Trophoblast cell (in vitro differentiated cells and primary cell): ENCODE data around the gene CFAP69.

ENCODE experiments used
- DNase-seq, 2 donors: peaks; one replicate each; pipeline ENCODE4 v3.0.0-alpha.2; 2016
- H2AFZ ChIP-seq: 2 replicates; pipeline ENCODE4 v1.6.1; 2013; ENCODE audit warnings: low read length, moderate library complexity, mild to moderate bottlenecking; ENCODE audit not compliant: insufficient read depth, poor library complexity
- H2AK5ac ChIP-seq: 2 replicates; pipeline ENCODE4 v1.6.1; 2013; ENCODE audit warnings: mild to moderate bottlenecking, low read length
- H2BK120ac ChIP-seq: 2 replicates; pipeline ENCODE4 v1.6.1; 2013; ENCODE audit warnings: low read length, mild to moderate bottlenecking, moderate library complexity; ENCODE audit not compliant: insufficient read depth, poor library complexity
- H2BK12ac ChIP-seq: 2 replicates; pipeline ENCODE4 v1.6.1; 2013; ENCODE audit warnings: mild to moderate bottlenecking, low read length, moderate library complexity
- H2BK5ac ChIP-seq: 2 replicates; pipeline ENCODE4 v1.6.1; 2013; ENCODE audit warnings: low read length, low read depth, moderate library complexity, mild to moderate bottlenecking; ENCODE audit not compliant: poor library complexity
- H3K14ac ChIP-seq: 2 replicates; pipeline ENCODE4 v1.6.1; 2013; ENCODE audit warnings: mild to moderate bottlenecking, low read length
- H3K18ac ChIP-seq: 2 replicates; pipeline ENCODE4 v1.6.1; 2013; ENCODE audit warnings: mild to moderate bottlenecking, low read length
- H3K23ac ChIP-seq: 2 replicates; pipeline ENCODE4 v1.6.1; 2013; ENCODE audit warnings: low read length
- H3K27ac ChIP-seq: 2 replicates; pipeline ENCODE4 v1.5.1; 2013; ENCODE audit warnings: low read depth, mild to moderate bottlenecking, inconsistent platforms, low read length, moderate library complexity
- H3K27me3 ChIP-seq: 2 replicates; pipeline ENCODE4 v1.6.1; 2013; ENCODE audit warnings: inconsistent platforms, mild to moderate bottlenecking, low read length, moderate library complexity; ENCODE audit not compliant: insufficient read depth
- H3K36me3 ChIP-seq, 2 experiments: 1 replicate in 1 of 2; 2 replicates in 1 of 2; pipeline ENCODE4 v1.6.1; 2013; ENCODE audit warnings: low read length in 2 of 2, mild to moderate bottlenecking in 2 of 2, moderate library complexity in 1 of 2; ENCODE audit not compliant: insufficient read depth in 2 of 2, control insufficient read depth in 1 of 2
- H3K4ac ChIP-seq: 2 replicates; pipeline ENCODE4 v1.6.1; 2013; ENCODE audit warnings: low read depth, mild to moderate bottlenecking, low read length, moderate library complexity
- H3K4me1 ChIP-seq, 2 experiments: 1 replicate in 1 of 2; 2 replicates in 1 of 2; pipeline ENCODE4 v1.6.1; 2013; ENCODE audit warnings: low read length in 2 of 2, mild to moderate bottlenecking in 2 of 2, moderate library complexity in 1 of 2; ENCODE audit not compliant: insufficient read depth in 2 of 2, control insufficient read depth in 1 of 2
- H3K4me2 ChIP-seq: 2 replicates; pipeline ENCODE4 v1.6.1; 2013; ENCODE audit warnings: inconsistent platforms, mild to moderate bottlenecking, low read length, moderate library complexity
- H3K4me3 ChIP-seq: 2 replicates; pipeline ENCODE4 v1.5.1; 2013; ENCODE audit warnings: mild to moderate bottlenecking, low read depth, low read length, inconsistent platforms
- H3K79me1 ChIP-seq: one replicate; pipeline ENCODE4 v1.6.1; 2013; ENCODE audit warnings: low read length
- H3K79me2 ChIP-seq: 2 replicates; pipeline ENCODE4 v1.6.1; 2013; ENCODE audit warnings: low read length, mild to moderate bottlenecking; ENCODE audit not compliant: control insufficient read depth, insufficient read depth, poor library complexity
- H3K9ac ChIP-seq: 2 replicates; pipeline ENCODE4 v1.6.1; 2013; ENCODE audit warnings: mild to moderate bottlenecking, low read length
- H3K9me3 ChIP-seq: 2 replicates; pipeline ENCODE4 v1.6.1; 2013; ENCODE audit warnings: low read depth, mild to moderate bottlenecking, control low read depth, inconsistent platforms, low read length; ENCODE audit not compliant: insufficient read depth
- H4K12ac ChIP-seq: 2 replicates; pipeline ENCODE4 v1.6.1; 2013; ENCODE audit warnings: low read depth, mild to moderate bottlenecking, low read length, moderate library complexity
- H4K8ac ChIP-seq: 2 replicates; pipeline ENCODE4 v1.6.1; 2013; ENCODE audit warnings: low read depth, mild to moderate bottlenecking, low read length, moderate library complexity
- H4K91ac ChIP-seq: one replicate; pipeline ENCODE4 v1.6.1; 2013; ENCODE audit warnings: low read depth, mild to moderate bottlenecking, low read length, moderate library complexity
- WGBS: extraction: QIAGEN DNeasy Blood & Tissue Kit; methylation state at CpG from one replicate; pipeline ENCODE4 v1.1.7; 2013; ENCODE audit warnings: missing lambda C conversion rate; ENCODE audit not compliant: insufficient read length, insufficient coverage; ENCODE audit errors: extremely low coverage; 5-methylcytosine and 5-hydroxymethylcytosine counted together

CFAP69 gene

GRCh38 chr7:90298145-90299038 lies 53.4 kb downstream of the CFAP69 start:
- H3K79me1 ChIP-seq = no peaks in the 10 kb centered on the region
- WGBS = no CpG with 5 or more reads among the region's 5 CpGs
- no peak overlapping the region for H2AK5ac ChIP-seq
- no peaks in the 10 kb centered on the region for H3K79me2 ChIP-seq
- H4K8ac ChIP-seq = no peak overlapping the region
- H4K12ac ChIP-seq = no peak overlapping the region
- no peak overlapping the region for H3K4me3 ChIP-seq
- no peak overlapping the region for H2BK120ac ChIP-seq
- no peaks in the 10 kb centered on the region for H3K9me3 ChIP-seq
- H3K18ac ChIP-seq = no peak overlapping the region
- H2BK12ac ChIP-seq = no peak overlapping the region
- no peak overlapping the region for H4K91ac ChIP-seq
- no peak overlapping the region for H3K14ac ChIP-seq
- no peak overlapping the region for H2AFZ ChIP-seq
- H3K23ac ChIP-seq = no peak overlapping the region
- no peak overlapping the region for H2BK5ac ChIP-seq
- H3K27me3 ChIP-seq = no peaks in the 10 kb centered on the region
- H3K27ac ChIP-seq = no peak overlapping the region
- DNase-seq = peak; percentile 3 to 57
- no peak overlapping the region for H3K9ac ChIP-seq
- no peak overlapping the region for H3K4ac ChIP-seq
- no peak overlapping the region for H3K4me2 ChIP-seq
- no peaks in the 10 kb centered on the region for H3K4me1 ChIP-seq
- no peaks in the 10 kb centered on the region for H3K36me3 ChIP-seq

GRCh38 chr7:90303241-90303640 lies 58.3 kb downstream of the CFAP69 start:
- Histone ChIP-seq H4K91ac (no peak overlapping the region), H3K27me3 (no peaks in the 10 kb centered on the region), H2BK120ac (no peak overlapping the region), H3K36me3 (no peaks in the 10 kb centered on the region), H3K9me3 (no peaks in the 10 kb centered on the region), H2BK5ac (no peak overlapping the region), H4K8ac (no peak overlapping the region), H3K27ac (no peak overlapping the region), H2BK12ac (no peak overlapping the region), H3K23ac (no peak overlapping the region), H3K14ac (no peak overlapping the region), H4K12ac (no peak overlapping the region), H3K9ac (no peak overlapping the region), H3K79me1 (no peaks in the 10 kb centered on the region), H3K4me1 (no peaks in the 10 kb centered on the region), H3K79me2 (no peaks in the 10 kb centered on the region), H2AFZ (no peak overlapping the region), H3K18ac (no peak overlapping the region), H3K4ac (no peak overlapping the region), H3K4me2 (no peak overlapping the region), H3K4me3 (no peak overlapping the region), H2AK5ac (no peak overlapping the region)
- WGBS = no CpG with 5 or more reads among the region's 1 CpG
- no peak for DNase-seq

GRCh38 chr7:90309872-90310271 lies 64.9 kb downstream of the CFAP69 start:
- Histone ChIP-seq H3K79me1 (no peaks in the 10 kb centered on the region), H3K79me2 (no peaks in the 10 kb centered on the region), H4K12ac (no peak overlapping the region), H3K18ac (no peak overlapping the region), H3K4me2 (no peak overlapping the region), H2BK12ac (no peak overlapping the region), H2BK120ac (no peak overlapping the region), H3K36me3 (no peaks in the 10 kb centered on the region), H3K9me3 (no peaks in the 10 kb centered on the region), H4K8ac (no peak overlapping the region), H2AK5ac (no peak overlapping the region), H3K4me1 (no peaks in the 10 kb centered on the region), H3K4me3 (no peak overlapping the region), H3K4ac (no peak overlapping the region), H2AFZ (no peak overlapping the region), H4K91ac (no peak overlapping the region), H3K23ac (no peak overlapping the region), H3K9ac (no peak overlapping the region), H3K27me3 (no peaks in the 10 kb centered on the region), H3K14ac (no peak overlapping the region), H3K27ac (no peak overlapping the region), H2BK5ac (no peak overlapping the region)
- no peak for DNase-seq
- WGBS = no CpG with 5 or more reads among the region's 5 CpGs

- Histone ChIP-seq H3K79me1 (no peaks in the 10 kb centered on the region), H3K79me2 (no peaks in the 10 kb centered on the region), H4K91ac (no peak overlapping the region), H3K4me2 (no peak overlapping the region), H3K14ac (no peak overlapping the region), H3K27me3 (no peaks in the 10 kb centered on the region), H3K27ac (no peak overlapping the region), H2BK120ac (no peak overlapping the region), H3K36me3 (no peaks in the 10 kb centered on the region), H3K9me3 (no peaks in the 10 kb centered on the region), H2AFZ (no peak overlapping the region), H2BK12ac (no peak overlapping the region), H3K9ac (no peak overlapping the region), H3K4me3 (no peak overlapping the region), H3K4ac (no peak overlapping the region), H3K18ac (no peak overlapping the region), H2AK5ac (no peak overlapping the region), H3K23ac (no peak overlapping the region), H4K12ac (no peak overlapping the region), H3K4me1 (no peaks in the 10 kb centered on the region), H2BK5ac (no peak overlapping the region), H4K8ac (no peak overlapping the region)
- no peak for DNase-seq
Observed at GRCh38 chr7:90311175-90311574, 66.2 kb downstream of the CFAP69 start.
